Testis (tissue), 2 donors: Measurements from ENCODE around the gene PLA2G4A.

ENCODE experiments used
- POLR2A ChIP-seq: fragments of 450-650 bp; IDR thresholded peaks from one replicate; pipeline ENCODE4 v1.6.1; 2017; ENCODE audit warnings: antibody characterized with exemption, mild to moderate bottlenecking, moderate library complexity
- TF ChIP-seq, protein P1 (sequence below), 3 experiments: fragments of 450-650 bp in 2 of 3; fragments of 200-600 bp in 1 of 3; sonication (generic) in 1 of 3; IDR thresholded peaks; one replicate each; pipeline ENCODE4 v1.5.1; 2016 to 2019; ENCODE audit warnings: antibody characterized with exemption in 3 of 3, mild to moderate bottlenecking in 2 of 3, moderate library complexity in 1 of 3

- TF ChIP-seq, protein P1, sequence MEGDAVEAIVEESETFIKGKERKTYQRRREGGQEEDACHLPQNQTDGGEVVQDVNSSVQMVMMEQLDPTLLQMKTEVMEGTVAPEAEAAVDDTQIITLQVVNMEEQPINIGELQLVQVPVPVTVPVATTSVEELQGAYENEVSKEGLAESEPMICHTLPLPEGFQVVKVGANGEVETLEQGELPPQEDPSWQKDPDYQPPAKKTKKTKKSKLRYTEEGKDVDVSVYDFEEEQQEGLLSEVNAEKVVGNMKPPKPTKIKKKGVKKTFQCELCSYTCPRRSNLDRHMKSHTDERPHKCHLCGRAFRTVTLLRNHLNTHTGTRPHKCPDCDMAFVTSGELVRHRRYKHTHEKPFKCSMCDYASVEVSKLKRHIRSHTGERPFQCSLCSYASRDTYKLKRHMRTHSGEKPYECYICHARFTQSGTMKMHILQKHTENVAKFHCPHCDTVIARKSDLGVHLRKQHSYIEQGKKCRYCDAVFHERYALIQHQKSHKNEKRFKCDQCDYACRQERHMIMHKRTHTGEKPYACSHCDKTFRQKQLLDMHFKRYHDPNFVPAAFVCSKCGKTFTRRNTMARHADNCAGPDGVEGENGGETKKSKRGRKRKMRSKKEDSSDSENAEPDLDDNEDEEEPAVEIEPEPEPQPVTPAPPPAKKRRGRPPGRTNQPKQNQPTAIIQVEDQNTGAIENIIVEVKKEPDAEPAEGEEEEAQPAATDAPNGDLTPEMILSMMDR (IDR thresholded peaks at IDR 0.05): no peak
- no peak for TF ChIP-seq POLR2A
Measured at GRCh38 chr1:186975220-186975619, 146.5 kb downstream of the PLA2G4A start.
